CD4-positive, alpha-beta T cell treated with Interleukin-2 at 100 ng/mL for 4 hours (primary cell): Measurements from ENCODE around the gene NPPA.
A peak's percentile ranks its signal among the peaks of the same experiment; 100 is the strongest.
"Not testable (repeated sequence)": the region's sequence is repeated elsewhere in the genome, so short reads cannot be mapped to it uniquely, and the experiment has no call there.

ENCODE experiments used
- DNase-seq: peaks from one replicate; pipeline ENCODE4 v3.0.0-alpha.2; 2020; ENCODE audit warnings: low spot score

Gene NPPA

GRCh38 chr1:11805422-11806306 is 41.9 kb downstream of the NPPA start, which contains the start of the genes CLCN6 and MTHFR:
CLCN6 (plus strand) TSS chr1:11806191; CDS start chr1:11806263, 72 bp downstream.
MTHFR (minus strand) TSS chr1:11805964; CDS start chr1:11803116, 2,848 bp downstream.
- peak; percentile 97 for DNase-seq

- peak; percentile 35 for DNase-seq
Observed at GRCh38 chr1:11804666-11805421, 42.7 kb downstream of the NPPA start.

GRCh38 chr1:11803924-11804665 is 43.5 kb downstream of the NPPA start:
- DNase-seq, result not testable (repeated sequence)

- DNase-seq, result peak; percentile 70
Observed at GRCh38 chr1:11802973-11803885, 44.4 kb downstream of the NPPA start.

- no peak for DNase-seq
Observed at GRCh38 chr1:11802616-11802972, 45.0 kb downstream of the NPPA start.

- DNase-seq, result no peak
Observed at GRCh38 chr1:11800756-11801433, 46.7 kb downstream of the NPPA start.

GRCh38 chr1:11800391-11800755 is 47.2 kb downstream of the NPPA start:
- no peak for DNase-seq

GRCh38 chr1:11799896-11800295 is 47.7 kb downstream of the NPPA start:
- no peak for DNase-seq

GRCh38 chr1:11799099-11799498 is 48.5 kb downstream of the NPPA start:
- no peak for DNase-seq

GRCh38 chr1:11797525-11798216 is 49.9 kb downstream of the NPPA start:
- no peak for DNase-seq

GRCh38 chr1:11796036-11796828 is 51.4 kb downstream of the NPPA start:
- DNase-seq, result no peak
